ENCODE data around the gene CGREF1. TPM values are rescaled to one million over a fixed set of nuclear protein-coding genes. Genes with fewer than 3 reads are reported as not detected.

The CGREF1 gene
- total and polyA plus RNA-seq, 4 donors: 0.98 to 16.1 (median 11.7) TPM

DNA sequence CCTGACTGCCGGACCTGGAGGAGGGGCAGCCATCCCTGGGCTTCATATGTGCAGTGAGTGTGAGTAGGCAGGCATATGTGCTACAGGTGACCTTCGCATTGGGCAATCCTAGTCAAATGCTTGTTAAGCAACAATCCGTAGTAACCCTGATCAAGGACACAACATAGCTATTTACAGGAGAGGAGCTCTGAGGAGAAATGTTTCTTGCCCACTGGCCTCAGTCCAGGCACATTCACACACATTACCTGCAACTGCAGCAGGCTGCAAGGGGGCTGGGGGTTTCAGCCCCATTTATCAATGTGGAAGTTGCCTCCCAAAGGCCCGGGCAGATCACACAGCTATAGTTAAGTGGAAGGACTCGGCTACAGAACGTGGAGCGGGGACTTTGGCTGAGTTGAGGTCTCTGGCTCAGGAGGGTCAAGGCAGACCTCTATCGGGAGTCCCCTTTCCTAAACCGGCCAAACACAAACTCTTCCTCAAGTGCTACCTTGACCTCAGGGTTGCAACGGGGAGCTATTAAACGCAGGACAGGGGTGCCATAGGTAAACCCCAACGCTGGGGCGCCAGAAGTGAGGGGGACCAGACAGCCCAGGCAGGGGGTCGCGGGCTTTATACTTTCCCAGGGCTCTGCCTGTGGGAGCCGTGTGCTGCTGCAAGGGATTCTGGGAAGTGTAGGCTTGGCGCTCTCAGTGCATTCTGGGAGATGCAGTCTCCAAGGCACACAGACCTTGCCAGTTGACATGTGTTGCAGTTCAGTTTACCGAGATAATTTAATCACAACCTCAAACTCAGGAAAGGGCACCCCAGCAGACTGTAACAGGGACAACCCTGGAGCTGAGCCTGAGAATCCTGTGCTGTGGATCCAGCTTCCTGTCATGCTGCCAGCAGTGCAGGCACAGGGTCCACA, 22.9 kb downstream of the CGREF1 start (continued):
- TF ChIP-seq RAD21 (IDR thresholded peaks at IDR 0.05) (peak; percentile 42 to 56), HNF4A (conservative IDR thresholded peaks at IDR 0.05) (peak; percentile 83 to 90), JUND (IDR thresholded peaks at IDR 0.05) (peak in 1 of 2 donors; percentile 81)

DNA sequence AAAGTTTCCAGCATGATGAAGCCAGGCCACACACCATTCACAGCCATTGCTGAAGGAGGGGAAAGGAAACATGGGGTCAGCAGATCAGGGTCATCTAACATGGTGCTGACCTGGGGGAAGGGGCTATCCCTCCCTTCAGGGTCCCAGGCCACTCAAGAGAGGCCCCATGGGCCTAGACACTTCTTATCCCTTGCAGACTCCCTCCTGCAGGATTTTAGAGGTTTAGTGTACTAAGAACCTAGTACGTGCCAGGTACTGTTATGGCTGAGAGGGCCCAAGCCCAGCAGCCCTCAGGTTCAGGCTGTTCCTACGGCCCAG, 23.5 kb downstream of the CGREF1 start:
- Histone ChIP-seq H3K4me1 (ENCODE audit: control insufficient read depth in 4 of 4, insufficient read depth in 4 of 4, low read length in 3 of 4) (peaks cover 26 to 76% (median 66%) of the 10 kb centered on the region in 4 donors), H3K27ac (ENCODE audit: low read depth in 1 of 2, low read length in 2 of 2) (peak overlapping the region; percentile 82 to 87), H3K36me3 (ENCODE audit: control insufficient read depth in 4 of 4, insufficient read depth in 3 of 4, low read depth in 1 of 4, low read length in 3 of 4) (peaks cover 3 to 27% (median 20%) of the 10 kb centered on the region in 4 donors), H3K27me3 (ENCODE audit: control insufficient read depth in 4 of 4, insufficient read depth in 4 of 4, low read length in 3 of 4) (no peaks in the 10 kb centered on the region), H3K9me3 (ENCODE audit: control insufficient read depth in 4 of 4, low read length in 3 of 4) (no peaks in the 10 kb centered on the region), H3K4me3 (ENCODE audit: low read depth in 1 of 3, low read length in 3 of 3) (no peak overlapping the region), H3K9ac (ENCODE audit: low read depth in 1 of 2, low read length in 2 of 2) (no peak overlapping the region)
- WGBS: 40% methylated on average over 2 of the region's 2 CpGs
- TF ChIP-seq TAF1 (conservative IDR thresholded peaks at IDR 0.05) (no peak), EGR1 (IDR thresholded peaks at IDR 0.05; ENCODE audit: low read depth in 2 of 2) (no peak), RAD21 (IDR thresholded peaks at IDR 0.05) (no peak), FOXA1 (IDR thresholded peaks at IDR 0.05) (no peak), FOXA2 (IDR thresholded peaks at IDR 0.05) (no peak), GABPA (IDR thresholded peaks at IDR 0.05 in 1 of 2, conservative IDR thresholded peaks at IDR 0.05 in 1 of 2) (no peak), NR2F2 (IDR thresholded peaks at IDR 0.05) (no peak), SP1 (IDR thresholded peaks at IDR 0.05) (no peak), HNF4G (IDR thresholded peaks at IDR 0.05) (no peak)
- TF ChIP-seq, protein P1, sequence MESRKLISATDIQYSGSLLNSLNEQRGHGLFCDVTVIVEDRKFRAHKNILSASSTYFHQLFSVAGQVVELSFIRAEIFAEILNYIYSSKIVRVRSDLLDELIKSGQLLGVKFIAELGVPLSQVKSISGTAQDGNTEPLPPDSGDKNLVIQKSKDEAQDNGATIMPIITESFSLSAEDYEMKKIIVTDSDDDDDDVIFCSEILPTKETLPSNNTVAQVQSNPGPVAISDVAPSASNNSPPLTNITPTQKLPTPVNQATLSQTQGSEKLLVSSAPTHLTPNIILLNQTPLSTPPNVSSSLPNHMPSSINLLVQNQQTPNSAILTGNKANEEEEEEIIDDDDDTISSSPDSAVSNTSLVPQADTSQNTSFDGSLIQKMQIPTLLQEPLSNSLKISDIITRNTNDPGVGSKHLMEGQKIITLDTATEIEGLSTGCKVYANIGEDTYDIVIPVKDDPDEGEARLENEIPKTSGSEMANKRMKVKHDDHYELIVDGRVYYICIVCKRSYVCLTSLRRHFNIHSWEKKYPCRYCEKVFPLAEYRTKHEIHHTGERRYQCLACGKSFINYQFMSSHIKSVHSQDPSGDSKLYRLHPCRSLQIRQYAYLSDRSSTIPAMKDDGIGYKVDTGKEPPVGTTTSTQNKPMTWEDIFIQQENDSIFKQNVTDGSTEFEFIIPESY (IDR thresholded peaks at IDR 0.05): no peak
- TF ChIP-seq, protein P2, sequence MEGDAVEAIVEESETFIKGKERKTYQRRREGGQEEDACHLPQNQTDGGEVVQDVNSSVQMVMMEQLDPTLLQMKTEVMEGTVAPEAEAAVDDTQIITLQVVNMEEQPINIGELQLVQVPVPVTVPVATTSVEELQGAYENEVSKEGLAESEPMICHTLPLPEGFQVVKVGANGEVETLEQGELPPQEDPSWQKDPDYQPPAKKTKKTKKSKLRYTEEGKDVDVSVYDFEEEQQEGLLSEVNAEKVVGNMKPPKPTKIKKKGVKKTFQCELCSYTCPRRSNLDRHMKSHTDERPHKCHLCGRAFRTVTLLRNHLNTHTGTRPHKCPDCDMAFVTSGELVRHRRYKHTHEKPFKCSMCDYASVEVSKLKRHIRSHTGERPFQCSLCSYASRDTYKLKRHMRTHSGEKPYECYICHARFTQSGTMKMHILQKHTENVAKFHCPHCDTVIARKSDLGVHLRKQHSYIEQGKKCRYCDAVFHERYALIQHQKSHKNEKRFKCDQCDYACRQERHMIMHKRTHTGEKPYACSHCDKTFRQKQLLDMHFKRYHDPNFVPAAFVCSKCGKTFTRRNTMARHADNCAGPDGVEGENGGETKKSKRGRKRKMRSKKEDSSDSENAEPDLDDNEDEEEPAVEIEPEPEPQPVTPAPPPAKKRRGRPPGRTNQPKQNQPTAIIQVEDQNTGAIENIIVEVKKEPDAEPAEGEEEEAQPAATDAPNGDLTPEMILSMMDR (IDR thresholded peaks at IDR 0.05; ENCODE audit: low read depth, low read length, missing input control): no peak
- TF ChIP-seq, protein P3, sequence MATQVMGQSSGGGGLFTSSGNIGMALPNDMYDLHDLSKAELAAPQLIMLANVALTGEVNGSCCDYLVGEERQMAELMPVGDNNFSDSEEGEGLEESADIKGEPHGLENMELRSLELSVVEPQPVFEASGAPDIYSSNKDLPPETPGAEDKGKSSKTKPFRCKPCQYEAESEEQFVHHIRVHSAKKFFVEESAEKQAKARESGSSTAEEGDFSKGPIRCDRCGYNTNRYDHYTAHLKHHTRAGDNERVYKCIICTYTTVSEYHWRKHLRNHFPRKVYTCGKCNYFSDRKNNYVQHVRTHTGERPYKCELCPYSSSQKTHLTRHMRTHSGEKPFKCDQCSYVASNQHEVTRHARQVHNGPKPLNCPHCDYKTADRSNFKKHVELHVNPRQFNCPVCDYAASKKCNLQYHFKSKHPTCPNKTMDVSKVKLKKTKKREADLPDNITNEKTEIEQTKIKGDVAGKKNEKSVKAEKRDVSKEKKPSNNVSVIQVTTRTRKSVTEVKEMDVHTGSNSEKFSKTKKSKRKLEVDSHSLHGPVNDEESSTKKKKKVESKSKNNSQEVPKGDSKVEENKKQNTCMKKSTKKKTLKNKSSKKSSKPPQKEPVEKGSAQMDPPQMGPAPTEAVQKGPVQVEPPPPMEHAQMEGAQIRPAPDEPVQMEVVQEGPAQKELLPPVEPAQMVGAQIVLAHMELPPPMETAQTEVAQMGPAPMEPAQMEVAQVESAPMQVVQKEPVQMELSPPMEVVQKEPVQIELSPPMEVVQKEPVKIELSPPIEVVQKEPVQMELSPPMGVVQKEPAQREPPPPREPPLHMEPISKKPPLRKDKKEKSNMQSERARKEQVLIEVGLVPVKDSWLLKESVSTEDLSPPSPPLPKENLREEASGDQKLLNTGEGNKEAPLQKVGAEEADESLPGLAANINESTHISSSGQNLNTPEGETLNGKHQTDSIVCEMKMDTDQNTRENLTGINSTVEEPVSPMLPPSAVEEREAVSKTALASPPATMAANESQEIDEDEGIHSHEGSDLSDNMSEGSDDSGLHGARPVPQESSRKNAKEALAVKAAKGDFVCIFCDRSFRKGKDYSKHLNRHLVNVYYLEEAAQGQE (IDR thresholded peaks at IDR 0.05): no peak
- TF ChIP-seq, protein P4, sequence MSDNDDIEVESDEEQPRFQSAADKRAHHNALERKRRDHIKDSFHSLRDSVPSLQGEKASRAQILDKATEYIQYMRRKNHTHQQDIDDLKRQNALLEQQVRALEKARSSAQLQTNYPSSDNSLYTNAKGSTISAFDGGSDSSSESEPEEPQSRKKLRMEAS (IDR thresholded peaks at IDR 0.05): no peak
- no peak for DNase-seq (ENCODE audit: low spot score)
